Activated T-cell treated with anti-CD3 and anti-CD28 coated beads, Interleukin-2, amount 50 U/mL, for 24 hours (primary cell): Measurements from ENCODE around the gene KRT17.
"Not testable (repeated sequence)": the region's sequence is repeated elsewhere in the genome, so short reads cannot be mapped to it uniquely, and the experiment has no call there.

ENCODE experiments used
- DNase-seq: peaks from one replicate; pipeline ENCODE4 v3.0.0-alpha.2; 2020
- H3K27ac Mint-ChIP-seq: 2 replicates; pipeline ENCODE4 v1.8.0; 2020; ENCODE audit warnings: mild to moderate bottlenecking, mixed read lengths
- H3K27me3 Mint-ChIP-seq: 2 replicates; pipeline ENCODE4 v1.8.0; 2020; ENCODE audit warnings: mixed read lengths
- H3K36me3 Mint-ChIP-seq: 2 replicates; pipeline ENCODE4 v1.8.0; 2020; ENCODE audit warnings: low read depth, mixed read lengths
- H3K4me1 Mint-ChIP-seq: 2 replicates; pipeline ENCODE4 v1.8.0; 2020; ENCODE audit warnings: low read depth, mixed read lengths
- H3K4me3 Mint-ChIP-seq: 2 replicates; pipeline ENCODE4 v1.8.0; 2020; ENCODE audit warnings: mild to moderate bottlenecking, moderate library complexity, mixed read lengths
- H3K9me3 Mint-ChIP-seq: 2 replicates; pipeline ENCODE4 v1.8.0; 2020; ENCODE audit warnings: mixed read lengths

Gene KRT17

DNA sequence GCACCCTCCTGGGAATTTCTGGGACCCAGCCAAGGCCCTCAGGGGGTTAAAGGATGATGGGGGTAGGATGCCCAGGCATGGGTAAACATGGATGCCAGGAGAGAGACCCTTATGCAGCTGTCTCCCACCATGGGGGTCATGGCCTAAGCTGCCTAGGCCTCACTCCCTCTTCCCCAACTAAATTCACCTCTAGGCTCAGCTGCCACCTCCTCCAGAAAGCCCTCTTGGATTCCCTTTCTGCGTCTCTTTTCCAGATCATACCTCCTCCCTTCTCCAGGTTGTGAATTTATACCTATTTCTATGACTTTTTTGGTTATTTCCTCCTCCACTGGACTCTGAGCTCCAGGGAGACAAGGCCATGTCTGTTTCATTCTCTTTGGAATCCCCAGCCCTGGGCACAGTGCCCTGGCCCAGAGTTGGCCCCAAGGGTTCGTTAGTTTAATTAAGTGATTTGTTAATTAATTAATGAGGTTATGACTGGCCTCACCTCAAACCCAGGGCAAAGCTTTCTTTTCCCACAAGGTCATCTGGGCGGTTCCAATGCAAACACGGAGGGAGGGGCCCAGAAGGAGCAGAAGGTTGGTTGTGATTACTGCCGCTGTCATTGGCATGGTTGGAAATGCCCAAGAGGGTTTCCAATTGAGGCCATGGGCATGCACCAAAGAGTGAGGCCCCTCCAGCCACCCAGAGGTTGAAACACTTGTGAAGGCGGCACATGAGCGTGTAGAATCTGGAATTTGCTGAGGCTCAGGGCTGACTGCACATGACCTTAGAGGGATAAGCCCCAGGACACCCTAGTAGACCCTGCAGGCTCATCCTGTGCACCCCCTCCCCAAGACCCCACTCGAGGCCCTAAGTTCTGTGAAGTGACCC, 6.9 kb upstream of the KRT17 start:
- Mint-ChIP-seq H3K4me1 (no peaks in the 10 kb centered on the region), H3K9me3 (no peaks in the 10 kb centered on the region), H3K4me3 (no peak overlapping the region), H3K27ac (no peak overlapping the region), H3K27me3 (no peaks in the 10 kb centered on the region), H3K36me3 (no peaks in the 10 kb centered on the region)
- no peak for DNase-seq

GRCh38 chr17:41629826-41630670, 5.7 kb upstream of the KRT17 start:
- H3K27me3 Mint-ChIP-seq = no peaks in the 10 kb centered on the region
- H3K4me1 Mint-ChIP-seq = no peaks in the 10 kb centered on the region
- no peak for DNase-seq
- no peaks in the 10 kb centered on the region for H3K36me3 Mint-ChIP-seq
- H3K4me3 Mint-ChIP-seq = no peak overlapping the region
- H3K9me3 Mint-ChIP-seq = no peaks in the 10 kb centered on the region
- no peak overlapping the region for H3K27ac Mint-ChIP-seq

- no peak overlapping the region for H3K27ac Mint-ChIP-seq
- DNase-seq = no peak
- no peaks in the 10 kb centered on the region for H3K4me1 Mint-ChIP-seq
- H3K27me3 Mint-ChIP-seq = no peaks in the 10 kb centered on the region
- H3K9me3 Mint-ChIP-seq = no peaks in the 10 kb centered on the region
- H3K36me3 Mint-ChIP-seq = no peaks in the 10 kb centered on the region
- no peak overlapping the region for H3K4me3 Mint-ChIP-seq
Measured at GRCh38 chr17:41629316-41629715, 4.9 kb upstream of the KRT17 start.

DNA sequence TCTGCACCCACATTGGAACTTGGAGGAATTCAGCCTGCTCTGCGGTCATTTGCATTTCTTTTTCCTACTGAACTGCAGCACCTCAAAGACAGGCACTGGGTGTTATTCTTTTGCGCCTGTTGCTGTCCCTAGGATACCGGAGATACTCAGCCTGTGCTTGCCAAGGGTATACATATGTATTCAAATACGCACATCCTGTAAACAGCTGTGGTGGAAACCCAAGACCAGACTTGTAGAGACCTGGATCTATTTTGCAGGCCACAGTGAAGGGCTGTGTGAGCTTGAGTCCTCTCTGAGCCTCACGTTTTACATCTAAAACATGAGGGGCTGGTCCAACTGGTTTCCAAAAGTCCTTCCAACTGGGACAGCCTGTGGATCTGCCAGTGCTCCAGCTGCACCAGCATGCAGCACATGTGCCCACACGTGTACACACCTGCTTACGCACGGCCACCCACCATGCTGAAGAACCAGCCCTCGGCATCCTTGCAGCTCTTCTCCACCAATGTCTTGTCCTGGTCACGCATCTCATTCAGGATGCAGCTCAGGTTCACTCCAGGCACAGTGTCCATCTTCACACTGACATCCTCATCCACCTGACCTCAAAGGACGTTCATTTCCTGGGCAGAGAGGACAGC, 4.4 kb upstream of the KRT17 start:
- not testable (repeated sequence) for DNase-seq, H3K27me3 Mint-ChIP-seq, H3K36me3 Mint-ChIP-seq, H3K4me3 Mint-ChIP-seq, H3K4me1 Mint-ChIP-seq, H3K27ac Mint-ChIP-seq, H3K9me3 Mint-ChIP-seq

- H3K27me3 Mint-ChIP-seq, H3K4me1 Mint-ChIP-seq, DNase-seq, H3K27ac Mint-ChIP-seq, H3K36me3 Mint-ChIP-seq, H3K9me3 Mint-ChIP-seq, H3K4me3 Mint-ChIP-seq: not testable (repeated sequence)
Measured at GRCh38 chr17:41628073-41628370, 3.6 kb upstream of the KRT17 start.

- Mint-ChIP-seq H3K27ac (no peak overlapping the region), H3K9me3 (no peaks in the 10 kb centered on the region), H3K27me3 (no peaks in the 10 kb centered on the region), H3K4me1 (no peaks in the 10 kb centered on the region), H3K4me3 (no peak overlapping the region), H3K36me3 (no peaks in the 10 kb centered on the region)
- no peak for DNase-seq
Measured at GRCh38 chr17:41627316-41628072, 3.1 kb upstream of the KRT17 start.

DNA sequence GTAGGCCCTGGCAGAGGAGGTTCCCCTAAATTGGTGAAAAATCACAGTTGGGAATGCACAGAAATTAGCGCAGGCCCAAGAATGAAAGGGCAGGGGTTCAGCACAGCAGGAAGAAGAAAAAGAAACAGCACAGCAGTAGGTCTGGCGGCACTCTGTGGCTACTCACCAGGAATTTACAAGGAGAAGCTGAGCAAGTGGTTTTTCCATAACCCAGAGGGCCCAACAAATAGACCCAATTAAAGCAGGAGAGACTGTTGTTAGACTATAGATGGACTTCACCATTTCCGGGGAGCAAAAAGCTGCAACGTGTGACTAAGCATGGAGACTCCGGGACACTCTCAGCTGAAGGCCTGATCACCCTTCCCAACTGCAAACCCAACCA, 2.5 kb upstream of the KRT17 start:
- not testable (repeated sequence) for H3K27me3 Mint-ChIP-seq, H3K4me1 Mint-ChIP-seq, H3K4me3 Mint-ChIP-seq, DNase-seq, H3K9me3 Mint-ChIP-seq, H3K27ac Mint-ChIP-seq, H3K36me3 Mint-ChIP-seq

GRCh38 chr17:41626028-41626913, 1.9 kb upstream of the KRT17 start:
- DNase-seq, H3K9me3 Mint-ChIP-seq, H3K4me3 Mint-ChIP-seq, H3K27ac Mint-ChIP-seq, H3K36me3 Mint-ChIP-seq, H3K4me1 Mint-ChIP-seq, H3K27me3 Mint-ChIP-seq: not testable (repeated sequence)

GRCh38 chr17:41625602-41626001, 1.2 kb upstream of the KRT17 start:
- Mint-ChIP-seq H3K36me3 (no peaks in the 10 kb centered on the region), H3K9me3 (no peaks in the 10 kb centered on the region), H3K27ac (no peak overlapping the region), H3K4me3 (no peak overlapping the region), H3K27me3 (no peaks in the 10 kb centered on the region), H3K4me1 (no peaks in the 10 kb centered on the region)
- no peak for DNase-seq

- DNase-seq, H3K9me3 Mint-ChIP-seq, H3K27me3 Mint-ChIP-seq, H3K36me3 Mint-ChIP-seq, H3K27ac Mint-ChIP-seq, H3K4me3 Mint-ChIP-seq, H3K4me1 Mint-ChIP-seq: not testable (repeated sequence)
Measured at GRCh38 chr17:41623184-41623861, 1.1 kb downstream of the KRT17 start.

DNA sequence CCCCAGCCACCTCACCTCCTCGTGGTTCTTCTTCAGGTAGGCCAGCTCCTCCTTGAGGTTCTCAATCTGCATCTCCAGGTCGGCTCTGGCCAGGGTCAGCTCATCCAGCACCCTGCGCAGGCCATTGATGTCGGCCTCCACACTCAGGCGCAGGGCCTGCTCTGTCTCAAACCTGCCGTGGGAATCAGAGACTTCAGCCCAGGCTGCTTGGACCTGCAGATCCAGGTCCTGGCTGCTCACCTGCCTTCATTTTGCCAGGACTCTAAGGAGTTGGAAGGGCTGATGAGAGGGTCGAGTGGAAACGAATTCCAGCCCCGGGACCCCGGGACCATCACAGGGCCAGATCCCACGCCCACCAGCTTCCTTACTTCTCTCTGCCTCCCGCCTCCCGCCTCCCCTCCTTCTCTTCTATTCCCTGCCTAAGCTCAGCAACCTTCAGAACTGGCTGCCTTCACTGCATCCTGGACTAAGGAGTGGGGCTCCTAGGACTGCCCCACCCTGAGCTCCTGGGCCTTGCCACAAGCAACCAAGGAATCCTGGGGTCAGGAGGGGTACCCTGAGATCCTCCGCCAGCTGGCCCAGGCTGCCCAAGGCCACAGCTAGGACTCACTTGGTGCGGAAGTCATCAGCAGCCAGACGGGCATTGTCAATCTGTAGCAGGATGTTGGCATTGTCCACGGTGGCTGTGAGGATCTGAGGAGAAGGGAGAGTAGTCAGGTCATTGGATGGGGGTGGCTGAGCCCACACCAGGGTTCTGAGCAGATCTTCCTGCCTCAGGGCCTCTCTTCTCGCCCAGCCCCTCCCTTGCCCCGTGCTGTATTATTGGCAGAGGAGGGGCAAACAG, 1.8 kb downstream of the KRT17 start:
- H3K4me1 Mint-ChIP-seq, H3K27ac Mint-ChIP-seq, H3K36me3 Mint-ChIP-seq, H3K27me3 Mint-ChIP-seq, H3K9me3 Mint-ChIP-seq, DNase-seq, H3K4me3 Mint-ChIP-seq: not testable (repeated sequence)

- Mint-ChIP-seq H3K4me1 (no peaks in the 10 kb centered on the region), H3K27me3 (no peaks in the 10 kb centered on the region), H3K9me3 (no peaks in the 10 kb centered on the region), H3K36me3 (no peaks in the 10 kb centered on the region), H3K4me3 (no peak overlapping the region), H3K27ac (no peak overlapping the region)
- DNase-seq = no peak
Measured at GRCh38 chr17:41621916-41622315, 2.5 kb downstream of the KRT17 start.

- H3K4me1 Mint-ChIP-seq, DNase-seq, H3K27me3 Mint-ChIP-seq, H3K27ac Mint-ChIP-seq, H3K4me3 Mint-ChIP-seq, H3K9me3 Mint-ChIP-seq, H3K36me3 Mint-ChIP-seq: not testable (repeated sequence)
Measured at GRCh38 chr17:41621435-41621817, 2.9 kb downstream of the KRT17 start.
